ENCODE results near the gene FAM20B.

DNA sequence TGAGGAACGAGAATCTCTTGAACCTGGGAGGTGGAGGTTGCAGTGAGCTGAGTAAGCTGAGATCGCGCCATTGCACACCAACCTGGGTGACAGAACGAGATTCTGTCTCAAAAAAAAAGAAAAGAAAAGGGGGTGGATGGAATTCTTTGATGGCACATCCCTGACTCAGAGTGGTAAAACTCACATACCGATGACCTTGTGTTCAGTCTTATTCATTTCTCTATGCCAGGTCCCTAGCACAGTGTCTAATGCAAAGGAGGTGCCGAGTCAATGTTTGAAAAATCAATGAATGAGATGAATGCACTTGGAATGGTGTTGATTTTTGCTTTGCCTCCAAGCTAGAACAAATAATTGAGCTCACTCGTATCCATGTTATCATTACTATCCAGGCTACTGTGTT, 18.5 kb upstream of the FAM20B start:
- TF ChIP-seq STAT1 (IDR thresholded peaks at IDR 0.05; ENCODE audit: unreplicated experiment): no peak
- TF ChIP-seq EZH2 (IDR thresholded peaks at IDR 0.05; ENCODE audit: low read depth, unreplicated experiment): no peak
- no peak for TF ChIP-seq POLR2AphosphoS5 (IDR thresholded peaks at IDR 0.05; ENCODE audit: low read depth)
- TF ChIP-seq, protein P1, sequence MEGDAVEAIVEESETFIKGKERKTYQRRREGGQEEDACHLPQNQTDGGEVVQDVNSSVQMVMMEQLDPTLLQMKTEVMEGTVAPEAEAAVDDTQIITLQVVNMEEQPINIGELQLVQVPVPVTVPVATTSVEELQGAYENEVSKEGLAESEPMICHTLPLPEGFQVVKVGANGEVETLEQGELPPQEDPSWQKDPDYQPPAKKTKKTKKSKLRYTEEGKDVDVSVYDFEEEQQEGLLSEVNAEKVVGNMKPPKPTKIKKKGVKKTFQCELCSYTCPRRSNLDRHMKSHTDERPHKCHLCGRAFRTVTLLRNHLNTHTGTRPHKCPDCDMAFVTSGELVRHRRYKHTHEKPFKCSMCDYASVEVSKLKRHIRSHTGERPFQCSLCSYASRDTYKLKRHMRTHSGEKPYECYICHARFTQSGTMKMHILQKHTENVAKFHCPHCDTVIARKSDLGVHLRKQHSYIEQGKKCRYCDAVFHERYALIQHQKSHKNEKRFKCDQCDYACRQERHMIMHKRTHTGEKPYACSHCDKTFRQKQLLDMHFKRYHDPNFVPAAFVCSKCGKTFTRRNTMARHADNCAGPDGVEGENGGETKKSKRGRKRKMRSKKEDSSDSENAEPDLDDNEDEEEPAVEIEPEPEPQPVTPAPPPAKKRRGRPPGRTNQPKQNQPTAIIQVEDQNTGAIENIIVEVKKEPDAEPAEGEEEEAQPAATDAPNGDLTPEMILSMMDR (conservative IDR thresholded peaks at IDR 0.05; ENCODE audit: low read depth in 2 of 2): no peak
- TF ChIP-seq JUNB (IDR thresholded peaks at IDR 0.05; ENCODE audit: unreplicated experiment): no peak
- TF ChIP-seq EZH2phosphoT487 (IDR thresholded peaks at IDR 0.05; ENCODE audit: unreplicated experiment): no peak
- TF ChIP-seq ZNF114 (CRISPR knock-in tag; IDR thresholded peaks at IDR 0.05): no peak
- TF ChIP-seq, protein P2, sequence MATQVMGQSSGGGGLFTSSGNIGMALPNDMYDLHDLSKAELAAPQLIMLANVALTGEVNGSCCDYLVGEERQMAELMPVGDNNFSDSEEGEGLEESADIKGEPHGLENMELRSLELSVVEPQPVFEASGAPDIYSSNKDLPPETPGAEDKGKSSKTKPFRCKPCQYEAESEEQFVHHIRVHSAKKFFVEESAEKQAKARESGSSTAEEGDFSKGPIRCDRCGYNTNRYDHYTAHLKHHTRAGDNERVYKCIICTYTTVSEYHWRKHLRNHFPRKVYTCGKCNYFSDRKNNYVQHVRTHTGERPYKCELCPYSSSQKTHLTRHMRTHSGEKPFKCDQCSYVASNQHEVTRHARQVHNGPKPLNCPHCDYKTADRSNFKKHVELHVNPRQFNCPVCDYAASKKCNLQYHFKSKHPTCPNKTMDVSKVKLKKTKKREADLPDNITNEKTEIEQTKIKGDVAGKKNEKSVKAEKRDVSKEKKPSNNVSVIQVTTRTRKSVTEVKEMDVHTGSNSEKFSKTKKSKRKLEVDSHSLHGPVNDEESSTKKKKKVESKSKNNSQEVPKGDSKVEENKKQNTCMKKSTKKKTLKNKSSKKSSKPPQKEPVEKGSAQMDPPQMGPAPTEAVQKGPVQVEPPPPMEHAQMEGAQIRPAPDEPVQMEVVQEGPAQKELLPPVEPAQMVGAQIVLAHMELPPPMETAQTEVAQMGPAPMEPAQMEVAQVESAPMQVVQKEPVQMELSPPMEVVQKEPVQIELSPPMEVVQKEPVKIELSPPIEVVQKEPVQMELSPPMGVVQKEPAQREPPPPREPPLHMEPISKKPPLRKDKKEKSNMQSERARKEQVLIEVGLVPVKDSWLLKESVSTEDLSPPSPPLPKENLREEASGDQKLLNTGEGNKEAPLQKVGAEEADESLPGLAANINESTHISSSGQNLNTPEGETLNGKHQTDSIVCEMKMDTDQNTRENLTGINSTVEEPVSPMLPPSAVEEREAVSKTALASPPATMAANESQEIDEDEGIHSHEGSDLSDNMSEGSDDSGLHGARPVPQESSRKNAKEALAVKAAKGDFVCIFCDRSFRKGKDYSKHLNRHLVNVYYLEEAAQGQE (IDR thresholded peaks at IDR 0.05; ENCODE audit: unreplicated experiment): no peak

Measured in GM23338 (cell line).